Measurements from ENCODE around the gene FTO. TPM values are rescaled to one million over a fixed set of nuclear protein-coding genes. Genes with fewer than 3 reads are reported as not detected.

The FTO gene
- total RNA-seq, 2 donors from 2014 or later: 73.6 to 90.6 TPM

- Histone ChIP-seq H3K27me3 (no peaks in the 10 kb centered on the region), H3K9me3 (no peaks in the 10 kb centered on the region), H3K27ac (no peak overlapping the region), H3K4me3 (no peak overlapping the region), H3K36me3 (no peaks in the 10 kb centered on the region), H3K4me1 (no peaks in the 10 kb centered on the region)
- TF ChIP-seq, protein P1, sequence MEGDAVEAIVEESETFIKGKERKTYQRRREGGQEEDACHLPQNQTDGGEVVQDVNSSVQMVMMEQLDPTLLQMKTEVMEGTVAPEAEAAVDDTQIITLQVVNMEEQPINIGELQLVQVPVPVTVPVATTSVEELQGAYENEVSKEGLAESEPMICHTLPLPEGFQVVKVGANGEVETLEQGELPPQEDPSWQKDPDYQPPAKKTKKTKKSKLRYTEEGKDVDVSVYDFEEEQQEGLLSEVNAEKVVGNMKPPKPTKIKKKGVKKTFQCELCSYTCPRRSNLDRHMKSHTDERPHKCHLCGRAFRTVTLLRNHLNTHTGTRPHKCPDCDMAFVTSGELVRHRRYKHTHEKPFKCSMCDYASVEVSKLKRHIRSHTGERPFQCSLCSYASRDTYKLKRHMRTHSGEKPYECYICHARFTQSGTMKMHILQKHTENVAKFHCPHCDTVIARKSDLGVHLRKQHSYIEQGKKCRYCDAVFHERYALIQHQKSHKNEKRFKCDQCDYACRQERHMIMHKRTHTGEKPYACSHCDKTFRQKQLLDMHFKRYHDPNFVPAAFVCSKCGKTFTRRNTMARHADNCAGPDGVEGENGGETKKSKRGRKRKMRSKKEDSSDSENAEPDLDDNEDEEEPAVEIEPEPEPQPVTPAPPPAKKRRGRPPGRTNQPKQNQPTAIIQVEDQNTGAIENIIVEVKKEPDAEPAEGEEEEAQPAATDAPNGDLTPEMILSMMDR (IDR thresholded peaks at IDR 0.05): no peak
- DNase-seq (ENCODE audit: low spot score): no peak
Observed at GRCh38 chr16:53872248-53873221, 168.6 kb downstream of the FTO start.

DNA sequence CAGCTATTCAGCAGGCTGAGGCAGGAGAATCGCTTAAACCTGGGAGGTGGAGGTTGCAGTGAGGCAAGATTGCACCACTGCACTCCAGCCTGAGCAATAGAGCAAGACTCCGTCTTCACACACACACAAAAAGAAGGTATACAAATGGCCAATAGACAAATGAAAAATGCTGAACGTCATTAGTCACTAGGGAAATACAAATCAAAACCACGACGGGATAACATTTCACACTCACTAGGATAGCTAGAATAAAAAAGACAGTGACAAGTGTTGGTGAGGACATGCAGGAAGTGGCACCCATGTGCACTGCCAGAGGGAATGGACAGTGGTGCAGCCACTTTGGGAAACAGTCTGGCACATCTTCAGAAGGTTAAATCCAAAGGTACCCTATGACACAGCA lies 172.9 kb downstream of the FTO start:
- TF ChIP-seq, protein P1 (IDR thresholded peaks at IDR 0.05): no peak
- no peak for DNase-seq (ENCODE audit: low spot score)
- Histone ChIP-seq H3K27ac (no peak overlapping the region), H3K36me3 (peaks cover 7% of the 10 kb centered on the region), H3K27me3 (no peaks in the 10 kb centered on the region), H3K4me1 (no peaks in the 10 kb centered on the region), H3K9me3 (no peaks in the 10 kb centered on the region), H3K4me3 (no peak overlapping the region)

DNA sequence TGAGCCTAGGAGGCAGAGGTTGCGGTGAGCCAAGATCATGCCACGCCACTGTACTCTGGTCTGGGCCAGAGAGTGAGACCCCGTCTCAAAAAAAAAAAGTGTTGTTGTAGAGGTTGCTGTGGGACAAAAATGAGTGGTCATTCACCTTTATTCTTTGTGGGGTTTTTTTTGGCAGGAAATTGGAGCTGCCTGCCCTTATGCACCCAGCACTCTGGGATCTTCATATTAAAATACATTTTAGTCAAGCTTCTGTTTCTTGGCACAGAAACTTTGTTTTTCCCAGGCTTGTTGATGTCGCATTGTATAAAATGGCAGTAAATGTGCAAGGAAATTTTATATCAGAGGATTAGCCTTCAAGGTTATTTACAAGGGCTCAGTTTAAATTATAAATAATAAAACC lies 174.3 kb downstream of the FTO start:
- no peaks in the 10 kb centered on the region for H3K9me3 ChIP-seq
- no peak for DNase-seq (ENCODE audit: low spot score)
- H3K27me3 ChIP-seq: no peaks in the 10 kb centered on the region
- H3K27ac ChIP-seq: no peak overlapping the region
- H3K36me3 ChIP-seq: peaks cover 7% of the 10 kb centered on the region
- H3K4me1 ChIP-seq: no peaks in the 10 kb centered on the region
- TF ChIP-seq, protein P1 (IDR thresholded peaks at IDR 0.05): no peak
- H3K4me3 ChIP-seq: no peak overlapping the region

GRCh38 chr16:53881371-53881770 lies 177.4 kb downstream of the FTO start:
- peaks cover 7% of the 10 kb centered on the region for H3K36me3 ChIP-seq
- H3K27ac ChIP-seq: no peak overlapping the region
- H3K27me3 ChIP-seq: no peaks in the 10 kb centered on the region
- no peaks in the 10 kb centered on the region for H3K4me1 ChIP-seq
- no peaks in the 10 kb centered on the region for H3K9me3 ChIP-seq
- no peak overlapping the region for H3K4me3 ChIP-seq
- TF ChIP-seq, protein P1 (IDR thresholded peaks at IDR 0.05): no peak
- no peak for DNase-seq (ENCODE audit: low spot score)

DNA sequence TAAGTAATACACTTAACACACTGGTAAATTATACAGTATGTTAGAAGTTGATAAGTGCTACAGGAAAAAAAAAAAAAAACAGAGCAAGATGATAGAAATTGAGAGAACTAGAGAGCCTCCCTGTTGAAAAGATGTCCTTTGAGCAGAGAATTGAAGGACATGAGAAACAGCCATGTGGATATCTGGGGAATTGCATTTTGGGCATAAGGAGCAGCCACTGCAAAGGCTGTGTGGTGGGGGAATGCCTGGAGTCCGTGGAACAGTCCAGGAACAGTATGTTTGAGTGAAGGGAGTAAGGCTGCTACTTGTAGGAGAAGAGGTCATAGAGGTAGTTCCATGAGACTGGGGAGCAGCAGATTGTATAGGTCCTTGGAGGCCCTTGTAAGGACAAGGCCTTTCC lies 178.4 kb downstream of the FTO start:
- Histone ChIP-seq H3K27me3 (no peaks in the 10 kb centered on the region), H3K4me1 (no peaks in the 10 kb centered on the region), H3K27ac (no peak overlapping the region), H3K9me3 (no peaks in the 10 kb centered on the region), H3K4me3 (no peak overlapping the region), H3K36me3 (peaks cover 7% of the 10 kb centered on the region)
- DNase-seq (ENCODE audit: low spot score): no peak
- TF ChIP-seq, protein P1 (IDR thresholded peaks at IDR 0.05): no peak

All from right atrium auricular region (tissue), 2 donors.